GM18502 (cell line): ENCODE measurements around the gene FAM83G.
"Not testable (repeated sequence)": the region's sequence is repeated elsewhere in the genome, so short reads cannot be mapped to it uniquely, and the experiment has no call there.

Source experiments
- ATAC-seq: cut with Tn5 transposase; IDR thresholded peaks from one replicate; pipeline ENCODE4 v1.9.1; 2021; ENCODE audit warnings: mild to moderate bottlenecking; ENCODE audit not compliant: unreplicated experiment, poor library complexity

Gene FAM83G

GRCh38 chr17:18959071-18959844 is 45.3 kb downstream of the FAM83G start:
- ATAC-seq = no peak

- ATAC-seq = no peak
These were observed 46.0 kb downstream of the FAM83G start for GRCh38 chr17:18958611-18959010.

GRCh38 chr17:18957831-18958230 is 46.7 kb downstream of the FAM83G start:
- ATAC-seq = no peak

- no peak for ATAC-seq
These were observed 48.0 kb downstream of the FAM83G start for GRCh38 chr17:18956581-18956980.

- ATAC-seq = not testable (repeated sequence)
These were observed 48.5 kb downstream of the FAM83G start for GRCh38 chr17:18956021-18956420.

GRCh38 chr17:18955009-18955408 is 49.6 kb downstream of the FAM83G start:
- no peak for ATAC-seq

- ATAC-seq = no peak
These were observed 50.2 kb downstream of the FAM83G start for GRCh38 chr17:18954321-18954720.

- ATAC-seq = no peak
These were observed 51.3 kb downstream of the FAM83G start for GRCh38 chr17:18953231-18953728.

GRCh38 chr17:18951941-18952842 is 52.4 kb downstream of the FAM83G start, which contains the start of gene SLC5A10:
TSS of gene SLC5A10 (plus strand) at chr17:18952165. CDS start at chr17:18952206, 41 bp downstream.
- no peak for ATAC-seq

- no peak for ATAC-seq
These were observed 53.3 kb downstream of the FAM83G start for GRCh38 chr17:18950944-18951905.

GRCh38 chr17:18950346-18950745 is 54.2 kb downstream of the FAM83G start:
- no peak for ATAC-seq

GRCh38 chr17:18949566-18949965 is 55.0 kb downstream of the FAM83G start:
- no peak for ATAC-seq

GRCh38 chr17:18948476-18949006 is 56.0 kb downstream of the FAM83G start:
- ATAC-seq = no peak

GRCh38 chr17:18947866-18948265 is 56.7 kb downstream of the FAM83G start:
- ATAC-seq = no peak

- no peak for ATAC-seq
These were observed 58.0 kb downstream of the FAM83G start for GRCh38 chr17:18946536-18946935.

- ATAC-seq = no peak
These were observed 59.9 kb downstream of the FAM83G start for GRCh38 chr17:18944646-18945045.

GRCh38 chr17:18938692-18939023 is 65.9 kb downstream of the FAM83G start:
- ATAC-seq = no peak

GRCh38 chr17:18937981-18938691 is 66.4 kb downstream of the FAM83G start:
- no peak for ATAC-seq
